ENCODE measurements around the gene RASGRP3. TPM values are rescaled to one million over a fixed set of nuclear protein-coding genes. Genes with fewer than 3 reads are reported as not detected.

The RASGRP3 gene
- total and polyA plus RNA-seq, 9 of the 15 experiments (the other 6 are each of a cell fraction or from before 2014, with no cell fraction given): 0.18 to 1.7 (median 1.2) TPM

DNA sequence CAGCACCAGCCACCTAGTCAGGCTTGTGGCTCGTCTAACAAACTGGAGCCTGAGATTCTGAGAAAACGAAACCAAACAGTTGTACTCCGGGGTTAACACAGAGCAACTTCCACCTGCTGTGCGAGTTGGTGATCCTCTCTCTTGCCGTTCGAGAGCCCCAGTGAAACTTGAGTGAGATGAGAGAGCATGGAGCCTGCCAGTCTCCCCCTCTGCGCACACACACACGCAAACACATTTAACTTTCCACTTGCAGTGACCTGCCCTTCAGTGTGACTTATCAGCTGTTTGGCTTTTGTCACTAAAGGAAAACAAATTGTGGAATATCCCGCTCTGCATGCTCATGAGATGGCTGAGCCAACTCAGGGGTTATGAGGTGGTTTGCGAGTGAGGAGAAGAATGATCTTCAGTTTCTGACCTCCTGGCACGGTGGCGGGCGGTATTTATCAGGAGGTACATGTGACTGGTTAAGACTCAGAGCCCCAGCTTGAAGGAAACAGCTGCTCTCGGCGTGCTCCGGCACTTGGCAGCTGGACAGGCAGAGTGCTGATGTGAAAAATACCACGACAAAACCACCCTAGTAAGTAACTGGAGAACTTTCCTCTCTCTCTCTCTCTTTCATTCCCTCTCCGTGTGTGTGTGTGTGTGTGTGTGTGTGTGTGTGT, at the start of gene RASGRP3 (continued):
- TF ChIP-seq ZNF175 (CRISPR knock-in tag; IDR thresholded peaks at IDR 0.05; ENCODE audit: low read depth): peak; percentile 48
- TF ChIP-seq, protein P1, sequence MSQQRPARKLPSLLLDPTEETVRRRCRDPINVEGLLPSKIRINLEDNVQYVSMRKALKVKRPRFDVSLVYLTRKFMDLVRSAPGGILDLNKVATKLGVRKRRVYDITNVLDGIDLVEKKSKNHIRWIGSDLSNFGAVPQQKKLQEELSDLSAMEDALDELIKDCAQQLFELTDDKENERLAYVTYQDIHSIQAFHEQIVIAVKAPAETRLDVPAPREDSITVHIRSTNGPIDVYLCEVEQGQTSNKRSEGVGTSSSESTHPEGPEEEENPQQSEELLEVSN (IDR thresholded peaks at IDR 0.05; ENCODE audit: borderline replicate concordance in 1 of 2, extremely low read depth in 1 of 2, insufficient read depth in 1 of 2, insufficient read length in 1 of 2, low read depth in 1 of 2, low read length in 1 of 2, poor library complexity in 1 of 2, severe bottlenecking in 1 of 2): peak in 1 of 2 experiments; percentile 63
- TF ChIP-seq ARHGAP35 (IDR thresholded peaks at IDR 0.05; ENCODE audit: partially characterized antibody): no peak
- TF ChIP-seq, protein P2, sequence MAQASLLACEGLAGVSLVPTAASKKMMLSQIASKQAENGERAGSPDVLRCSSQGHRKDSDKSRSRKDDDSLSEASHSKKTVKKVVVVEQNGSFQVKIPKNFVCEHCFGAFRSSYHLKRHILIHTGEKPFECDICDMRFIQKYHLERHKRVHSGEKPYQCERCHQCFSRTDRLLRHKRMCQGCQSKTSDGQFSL (CRISPR knock-in tag; IDR thresholded peaks at IDR 0.05): no peak
- TF ChIP-seq, protein P2 (tag; IDR thresholded peaks at IDR 0.05): no peak
- TF ChIP-seq, protein P3, sequence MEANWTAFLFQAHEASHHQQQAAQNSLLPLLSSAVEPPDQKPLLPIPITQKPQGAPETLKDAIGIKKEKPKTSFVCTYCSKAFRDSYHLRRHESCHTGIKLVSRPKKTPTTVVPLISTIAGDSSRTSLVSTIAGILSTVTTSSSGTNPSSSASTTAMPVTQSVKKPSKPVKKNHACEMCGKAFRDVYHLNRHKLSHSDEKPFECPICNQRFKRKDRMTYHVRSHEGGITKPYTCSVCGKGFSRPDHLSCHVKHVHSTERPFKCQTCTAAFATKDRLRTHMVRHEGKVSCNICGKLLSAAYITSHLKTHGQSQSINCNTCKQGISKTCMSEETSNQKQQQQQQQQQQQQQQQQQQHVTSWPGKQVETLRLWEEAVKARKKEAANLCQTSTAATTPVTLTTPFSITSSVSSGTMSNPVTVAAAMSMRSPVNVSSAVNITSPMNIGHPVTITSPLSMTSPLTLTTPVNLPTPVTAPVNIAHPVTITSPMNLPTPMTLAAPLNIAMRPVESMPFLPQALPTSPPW (CRISPR knock-in tag; IDR thresholded peaks at IDR 0.05): no peak; the same call in none of the 2 replicates
- TF ChIP-seq ZFP30 (CRISPR knock-in tag; IDR thresholded peaks at IDR 0.05; ENCODE audit: borderline replicate concordance): no peak
- peak; percentile 38 for TF ChIP-seq DACH1 (IDR thresholded peaks at IDR 0.05; ENCODE audit: partially characterized antibody)
- 0 out of 2 replicates have a peak, but pooled peaks have one; percentile 50 for TF ChIP-seq ZBTB1 (CRISPR knock-in tag; IDR thresholded peaks at IDR 0.05; ENCODE audit: borderline replicate concordance, low read depth)
- no peak for TF ChIP-seq SMC3 (conservative IDR thresholded peaks at IDR 0.05; ENCODE audit: insufficient read depth, low read depth, low read length)
- peak; percentile 62 for TF ChIP-seq RBFOX2 (IDR thresholded peaks at IDR 0.05; ENCODE audit: low read depth, low read length)
- TF ChIP-seq NRF1 (conservative IDR thresholded peaks at IDR 0.05 in 1 of 2, IDR thresholded peaks at IDR 0.05 in 1 of 2): peak; percentile 46 to 60

Measured in K562 (cell line).